ENCODE measurements around the gene STPG2.

DNA sequence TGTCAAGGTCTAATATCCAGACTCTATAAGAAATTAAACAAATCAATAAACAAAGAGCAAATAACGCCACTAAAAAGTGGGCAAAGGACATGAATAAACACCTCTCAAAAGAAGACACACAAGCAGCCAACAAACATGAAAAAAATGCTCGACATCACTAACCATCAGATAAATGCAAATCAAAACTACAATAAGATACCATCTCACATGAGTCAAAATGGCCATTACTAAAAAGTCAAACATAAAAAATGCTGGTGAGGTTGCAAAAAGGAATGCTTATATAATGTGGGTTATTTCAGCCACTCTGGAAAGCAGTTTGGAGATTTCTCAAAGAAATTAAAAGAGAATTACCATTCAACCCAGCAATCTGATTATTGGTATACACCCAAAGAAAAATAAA, 481.1 kb downstream of the STPG2 start:
- TF ChIP-seq, protein P1, sequence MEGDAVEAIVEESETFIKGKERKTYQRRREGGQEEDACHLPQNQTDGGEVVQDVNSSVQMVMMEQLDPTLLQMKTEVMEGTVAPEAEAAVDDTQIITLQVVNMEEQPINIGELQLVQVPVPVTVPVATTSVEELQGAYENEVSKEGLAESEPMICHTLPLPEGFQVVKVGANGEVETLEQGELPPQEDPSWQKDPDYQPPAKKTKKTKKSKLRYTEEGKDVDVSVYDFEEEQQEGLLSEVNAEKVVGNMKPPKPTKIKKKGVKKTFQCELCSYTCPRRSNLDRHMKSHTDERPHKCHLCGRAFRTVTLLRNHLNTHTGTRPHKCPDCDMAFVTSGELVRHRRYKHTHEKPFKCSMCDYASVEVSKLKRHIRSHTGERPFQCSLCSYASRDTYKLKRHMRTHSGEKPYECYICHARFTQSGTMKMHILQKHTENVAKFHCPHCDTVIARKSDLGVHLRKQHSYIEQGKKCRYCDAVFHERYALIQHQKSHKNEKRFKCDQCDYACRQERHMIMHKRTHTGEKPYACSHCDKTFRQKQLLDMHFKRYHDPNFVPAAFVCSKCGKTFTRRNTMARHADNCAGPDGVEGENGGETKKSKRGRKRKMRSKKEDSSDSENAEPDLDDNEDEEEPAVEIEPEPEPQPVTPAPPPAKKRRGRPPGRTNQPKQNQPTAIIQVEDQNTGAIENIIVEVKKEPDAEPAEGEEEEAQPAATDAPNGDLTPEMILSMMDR (IDR thresholded peaks at IDR 0.05) = no peak
- no peak for TF ChIP-seq POLR2A (IDR thresholded peaks at IDR 0.05)

All from prostate gland (tissue), 2 donors.